ENCODE measurements around the gene XK.

- TF ChIP-seq, protein P1, sequence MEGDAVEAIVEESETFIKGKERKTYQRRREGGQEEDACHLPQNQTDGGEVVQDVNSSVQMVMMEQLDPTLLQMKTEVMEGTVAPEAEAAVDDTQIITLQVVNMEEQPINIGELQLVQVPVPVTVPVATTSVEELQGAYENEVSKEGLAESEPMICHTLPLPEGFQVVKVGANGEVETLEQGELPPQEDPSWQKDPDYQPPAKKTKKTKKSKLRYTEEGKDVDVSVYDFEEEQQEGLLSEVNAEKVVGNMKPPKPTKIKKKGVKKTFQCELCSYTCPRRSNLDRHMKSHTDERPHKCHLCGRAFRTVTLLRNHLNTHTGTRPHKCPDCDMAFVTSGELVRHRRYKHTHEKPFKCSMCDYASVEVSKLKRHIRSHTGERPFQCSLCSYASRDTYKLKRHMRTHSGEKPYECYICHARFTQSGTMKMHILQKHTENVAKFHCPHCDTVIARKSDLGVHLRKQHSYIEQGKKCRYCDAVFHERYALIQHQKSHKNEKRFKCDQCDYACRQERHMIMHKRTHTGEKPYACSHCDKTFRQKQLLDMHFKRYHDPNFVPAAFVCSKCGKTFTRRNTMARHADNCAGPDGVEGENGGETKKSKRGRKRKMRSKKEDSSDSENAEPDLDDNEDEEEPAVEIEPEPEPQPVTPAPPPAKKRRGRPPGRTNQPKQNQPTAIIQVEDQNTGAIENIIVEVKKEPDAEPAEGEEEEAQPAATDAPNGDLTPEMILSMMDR (IDR thresholded peaks at IDR 0.05): no peak
- TF ChIP-seq POLR2AphosphoS5 (IDR thresholded peaks at IDR 0.05) (no peak), EP300 (IDR thresholded peaks at IDR 0.05) (no peak), POLR2A (IDR thresholded peaks at IDR 0.05) (no peak)
Observed at GRCh38 chrX:37678574-37678973, 7.0 kb upstream of the XK start.
